LNCaP clone FGC (cell line): Measurements from ENCODE around the gene SVEP1.

Experiments used
- DNase-seq: peaks from one replicate; pipeline ENCODE4 v3.0.0-alpha.2; 2011; ENCODE audit warnings: low read depth
- H3K4me3 ChIP-seq: 2 replicates; pipeline ENCODE4 v1.5.1; 2011; ENCODE audit warnings: mild to moderate bottlenecking, low read depth, low read length, control low read depth
- TF ChIP-seq, protein P1 (sequence below): IDR thresholded peaks from 2 replicates; pipeline ENCODE4 v1.5.1; 2012; ENCODE audit warnings: mild to moderate bottlenecking; ENCODE audit not compliant: control insufficient read depth, insufficient read depth; ENCODE audit errors: extremely low read depth

The SVEP1 gene

DNA sequence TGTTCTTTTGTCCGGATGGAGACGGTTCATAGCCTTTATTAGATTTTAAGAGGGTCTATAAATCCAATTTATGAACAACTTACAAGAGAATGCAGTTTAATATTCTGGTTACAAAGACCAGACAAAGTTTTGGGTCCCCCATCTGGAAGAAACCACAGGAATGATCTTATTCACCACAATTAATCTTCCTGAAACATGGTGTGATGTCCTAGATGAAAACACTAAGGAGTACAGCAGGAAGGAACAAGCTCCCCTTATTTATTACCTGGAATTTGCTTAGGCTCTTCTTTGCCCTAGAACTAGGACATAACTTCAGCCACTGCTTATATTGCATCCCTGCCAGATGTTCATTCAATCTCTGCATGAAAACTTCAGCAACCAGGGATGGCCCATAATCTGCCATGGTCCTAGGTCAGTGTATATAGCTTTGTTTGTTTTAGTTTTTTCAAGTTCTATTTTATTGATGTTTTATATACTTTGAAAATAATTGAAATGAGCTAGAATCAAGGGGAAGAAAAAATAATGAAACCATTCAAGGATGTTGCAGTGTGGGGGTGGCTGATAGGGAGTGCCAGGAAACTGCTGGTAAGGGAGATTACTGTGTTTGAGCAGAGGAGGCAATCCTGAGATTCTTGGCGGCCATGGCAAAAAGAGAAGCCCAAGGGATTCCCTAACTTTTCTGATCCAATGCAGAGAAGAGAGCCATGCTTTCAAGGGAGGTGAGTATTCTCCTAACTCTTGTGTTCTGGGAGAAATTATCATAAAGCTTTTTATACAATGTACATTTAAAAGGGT is 258.7 kb downstream of the SVEP1 start:
- no peak for DNase-seq
- no peak overlapping the region for H3K4me3 ChIP-seq
- TF ChIP-seq, protein P1, sequence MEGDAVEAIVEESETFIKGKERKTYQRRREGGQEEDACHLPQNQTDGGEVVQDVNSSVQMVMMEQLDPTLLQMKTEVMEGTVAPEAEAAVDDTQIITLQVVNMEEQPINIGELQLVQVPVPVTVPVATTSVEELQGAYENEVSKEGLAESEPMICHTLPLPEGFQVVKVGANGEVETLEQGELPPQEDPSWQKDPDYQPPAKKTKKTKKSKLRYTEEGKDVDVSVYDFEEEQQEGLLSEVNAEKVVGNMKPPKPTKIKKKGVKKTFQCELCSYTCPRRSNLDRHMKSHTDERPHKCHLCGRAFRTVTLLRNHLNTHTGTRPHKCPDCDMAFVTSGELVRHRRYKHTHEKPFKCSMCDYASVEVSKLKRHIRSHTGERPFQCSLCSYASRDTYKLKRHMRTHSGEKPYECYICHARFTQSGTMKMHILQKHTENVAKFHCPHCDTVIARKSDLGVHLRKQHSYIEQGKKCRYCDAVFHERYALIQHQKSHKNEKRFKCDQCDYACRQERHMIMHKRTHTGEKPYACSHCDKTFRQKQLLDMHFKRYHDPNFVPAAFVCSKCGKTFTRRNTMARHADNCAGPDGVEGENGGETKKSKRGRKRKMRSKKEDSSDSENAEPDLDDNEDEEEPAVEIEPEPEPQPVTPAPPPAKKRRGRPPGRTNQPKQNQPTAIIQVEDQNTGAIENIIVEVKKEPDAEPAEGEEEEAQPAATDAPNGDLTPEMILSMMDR = no peak

DNA sequence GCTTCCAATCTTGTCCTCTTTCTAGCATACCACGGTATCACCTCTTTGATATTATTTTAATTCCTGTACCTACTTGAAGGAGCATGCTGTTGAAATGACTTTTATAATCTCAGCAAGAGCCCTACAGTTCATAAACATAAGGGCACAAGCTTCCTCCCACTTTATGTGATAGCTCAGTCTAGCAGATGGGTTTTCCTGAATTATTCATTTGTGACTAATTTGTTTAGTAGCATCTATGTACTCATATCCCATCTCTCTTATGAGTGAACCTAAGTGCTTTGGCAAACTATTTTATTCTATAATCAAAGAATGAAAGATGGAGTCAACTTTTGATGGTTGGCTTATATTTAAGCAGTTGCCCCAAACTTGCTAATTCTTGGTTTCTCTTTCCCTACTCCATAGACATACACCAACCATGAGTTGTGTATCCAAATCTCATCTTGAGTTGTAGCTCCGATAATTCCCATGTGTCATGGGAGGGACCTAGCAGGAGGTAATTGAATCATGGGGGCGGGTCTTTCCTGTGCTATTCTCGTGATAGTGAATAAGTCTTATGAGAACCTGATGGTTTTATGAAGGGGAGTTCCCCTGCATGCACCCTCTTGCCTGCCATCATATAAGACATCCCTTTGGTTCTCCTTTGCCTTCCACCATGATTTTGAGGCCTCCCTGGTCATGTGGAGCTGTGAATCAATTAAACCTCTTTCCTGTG is 259.6 kb downstream of the SVEP1 start:
- no peak overlapping the region for H3K4me3 ChIP-seq
- DNase-seq = no peak
- TF ChIP-seq, protein P1 = no peak

DNA sequence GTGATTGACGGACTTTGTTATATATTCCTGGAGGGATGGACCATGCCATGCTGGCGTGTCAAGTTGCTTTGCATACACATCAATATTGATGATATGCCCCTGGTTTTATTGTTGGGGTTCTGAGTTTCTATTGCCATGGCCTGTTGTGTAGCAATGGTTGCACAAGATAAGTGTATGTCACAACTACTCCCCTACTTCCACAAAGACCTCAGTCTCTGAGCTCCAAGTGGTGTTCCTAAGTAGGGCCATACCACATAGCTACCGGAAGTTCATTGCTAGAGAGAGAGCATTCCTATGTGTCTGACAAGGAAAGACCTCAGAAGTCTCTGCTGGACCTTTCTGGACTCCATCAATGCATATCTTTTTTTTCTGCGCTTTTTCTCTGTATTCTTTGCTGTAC is 261.6 kb downstream of the SVEP1 start:
- TF ChIP-seq, protein P1 = no peak
- no peak for DNase-seq
- no peak overlapping the region for H3K4me3 ChIP-seq

DNA sequence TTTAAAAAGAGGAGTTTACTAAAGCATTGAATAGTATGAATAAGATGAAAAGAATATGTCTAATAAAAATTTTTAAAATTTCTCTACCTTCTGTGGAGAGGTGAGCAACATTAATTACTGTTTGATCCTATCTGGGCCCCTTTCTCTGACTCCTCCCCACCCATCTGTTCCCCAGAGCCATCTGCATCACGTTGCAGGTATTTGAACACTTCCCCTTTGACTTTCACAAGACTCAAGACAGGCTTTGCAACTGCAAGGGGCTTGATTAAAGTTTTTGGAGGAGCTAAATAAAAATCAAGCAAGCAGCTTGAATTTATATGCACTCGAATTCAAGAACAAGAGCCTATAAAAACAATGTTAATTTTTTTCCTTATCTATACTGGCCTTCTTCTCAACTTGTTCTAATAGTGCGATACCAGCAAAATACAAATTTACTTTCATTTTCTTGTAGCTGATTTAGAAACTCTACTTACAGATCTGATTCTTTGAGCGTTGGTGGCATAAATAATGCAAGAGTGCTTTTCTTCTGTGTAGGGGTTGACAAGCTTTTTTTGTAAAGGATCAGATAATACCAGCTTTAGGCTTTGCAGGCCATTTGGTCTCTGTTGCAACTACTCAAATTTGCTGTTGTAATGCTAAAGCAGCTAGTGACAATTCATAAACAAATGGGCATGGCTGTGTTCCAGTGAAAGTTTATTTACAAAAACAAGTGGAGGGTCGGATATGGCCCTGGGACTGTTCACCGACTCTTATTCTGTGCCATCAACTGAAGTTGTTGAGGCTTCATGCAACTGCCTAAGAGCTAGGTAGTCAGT is 263.1 kb downstream of the SVEP1 start:
- DNase-seq = no peak
- TF ChIP-seq, protein P1 = no peak
- no peak overlapping the region for H3K4me3 ChIP-seq
